ENCODE data around the gene ESYT3.

DNA sequence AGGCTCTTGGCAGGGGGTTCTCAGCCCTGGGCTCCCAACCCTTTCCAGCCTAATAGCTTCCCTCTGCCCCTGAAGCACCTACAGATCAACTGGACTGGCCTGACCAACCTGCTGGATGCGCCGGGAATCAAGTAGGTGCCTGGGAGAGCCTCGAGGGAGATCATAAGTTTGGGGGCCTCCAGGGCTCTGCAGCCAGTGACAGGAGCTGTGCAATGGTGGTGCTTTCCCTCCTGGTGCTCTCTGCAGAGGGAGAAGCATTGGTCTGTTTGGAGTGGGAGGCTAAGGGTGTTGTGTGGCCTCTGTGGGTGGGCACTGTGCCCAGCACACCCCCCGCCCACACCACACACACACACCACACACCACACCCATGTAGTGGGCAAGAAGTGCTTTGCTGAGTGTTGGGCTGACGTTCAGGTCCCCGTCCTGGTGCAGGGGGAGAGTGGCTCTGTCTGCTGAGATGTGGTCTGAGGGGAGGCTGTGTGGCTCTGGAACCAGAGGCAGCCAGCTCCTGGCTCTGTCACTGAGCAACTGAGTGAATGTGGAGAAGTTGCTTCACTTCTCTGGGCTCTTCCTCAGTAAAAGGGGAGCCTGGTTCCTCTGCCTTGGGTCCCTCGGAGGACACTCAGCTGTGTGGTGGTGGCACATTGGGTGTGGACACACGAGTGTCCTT, 26.3 kb downstream of the ESYT3 start:
- TF ChIP-seq YY1 (IDR thresholded peaks at IDR 0.05; ENCODE audit: insufficient read depth, insufficient read length), result no peak
- no peak for TF ChIP-seq ZNF274 (IDR thresholded peaks at IDR 0.05; ENCODE audit: low read depth, low read length)
- no peak for TF ChIP-seq SUZ12 (IDR thresholded peaks at IDR 0.05; ENCODE audit: extremely low read depth, insufficient read depth, insufficient read length)

All from NT2/D1 (cell line).